ENCODE measurements around the gene RAP2A. TPM values are rescaled to one million over a fixed set of nuclear protein-coding genes. Genes with fewer than 3 reads are reported as not detected.

Gene RAP2A
- total and polyA plus RNA-seq, 2 experiments from 2014 or later = 12.1 to 41.9 TPM

DNA sequence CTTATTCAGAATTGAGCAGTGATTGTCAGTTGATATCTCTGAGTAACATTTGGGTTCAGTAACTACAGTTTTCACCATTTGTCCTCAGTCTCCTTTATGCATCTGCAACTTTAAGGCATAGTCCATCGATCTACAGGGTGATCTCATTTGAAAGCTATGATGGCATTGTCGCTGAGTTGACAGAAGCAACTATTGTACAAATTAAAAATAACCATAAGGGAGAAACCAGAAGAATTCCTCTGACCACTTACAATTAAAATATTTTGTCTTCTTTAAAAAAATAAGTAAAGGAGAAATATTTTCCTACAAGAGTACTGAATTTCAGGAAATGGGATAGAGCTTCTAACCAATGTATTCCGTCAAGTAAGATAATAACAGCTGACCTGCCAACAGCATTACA, 30.6 kb downstream of the RAP2A start:
- H3K36me3 ChIP-seq (replicated peaks; ENCODE audit: insufficient read depth, low read depth) = no peaks in the 10 kb centered on the region

GRCh38 chr13:97466722-97467121, 32.8 kb downstream of the RAP2A start:
- Histone ChIP-seq H3K4me3 (no peak overlapping the region), H3K79me2 (peaks cover 14% of the 10 kb centered on the region), H4K20me1 (ENCODE audit: insufficient read depth, poor library complexity, severe bottlenecking) (no peaks in the 10 kb centered on the region), H2AFZ (no peak overlapping the region), H3K27ac (no peak overlapping the region), H3K4me1 (ENCODE audit: insufficient read depth) (no peaks in the 10 kb centered on the region), H3K9me2 (replicated peaks; ENCODE audit: insufficient read depth) (no peaks in the 10 kb centered on the region), H3K9me3 (ENCODE audit: low read depth) (no peaks in the 10 kb centered on the region), H3K4me2 (no peak overlapping the region), H3K27me3 (no peaks in the 10 kb centered on the region), H3K36me3 (replicated peaks; ENCODE audit: insufficient read depth, low read depth) (no peaks in the 10 kb centered on the region)
- TF ChIP-seq EZH2phosphoT487 (IDR thresholded peaks at IDR 0.05; ENCODE audit: low read depth, severe bottlenecking, unreplicated experiment) (no peak), EZH2 (IDR thresholded peaks at IDR 0.05; ENCODE audit: borderline replicate concordance) (no peak), CTCF (IDR thresholded peaks at IDR 0.05; ENCODE audit: poor library complexity) (no peak)
- no peak for DNase-seq (ENCODE audit: low spot score)
- 84% methylated on average over 3 of the region's 3 CpGs for WGBS (ENCODE audit: low lambda C conversion rate, missing lambda C conversion rate)

More for the DNA sequence above, 30.6 kb downstream of the RAP2A start:
- TF ChIP-seq EZH2phosphoT487 (IDR thresholded peaks at IDR 0.05; ENCODE audit: low read depth, severe bottlenecking, unreplicated experiment) (no peak), EZH2 (IDR thresholded peaks at IDR 0.05; ENCODE audit: borderline replicate concordance) (no peak), CTCF (IDR thresholded peaks at IDR 0.05; ENCODE audit: poor library complexity) (no peak)
- H3K79me2 ChIP-seq = peaks cover 30% of the 10 kb centered on the region
- no peak overlapping the region for H2AFZ ChIP-seq
- no peak for DNase-seq (ENCODE audit: low spot score)
- H3K4me1 ChIP-seq (ENCODE audit: insufficient read depth) = no peaks in the 10 kb centered on the region
- H3K9me3 ChIP-seq (ENCODE audit: low read depth) = no peaks in the 10 kb centered on the region
- no peaks in the 10 kb centered on the region for H3K27me3 ChIP-seq
- no peak overlapping the region for H3K27ac ChIP-seq
- 91% methylated on average over 3 of the region's 3 CpGs for WGBS (ENCODE audit: low lambda C conversion rate, missing lambda C conversion rate)
- H3K4me2 ChIP-seq = no peak overlapping the region
- no peaks in the 10 kb centered on the region for H3K9me2 ChIP-seq (replicated peaks; ENCODE audit: insufficient read depth)
- H3K4me3 ChIP-seq = no peak overlapping the region
- no peaks in the 10 kb centered on the region for H4K20me1 ChIP-seq (ENCODE audit: insufficient read depth, poor library complexity, severe bottlenecking)

DNA sequence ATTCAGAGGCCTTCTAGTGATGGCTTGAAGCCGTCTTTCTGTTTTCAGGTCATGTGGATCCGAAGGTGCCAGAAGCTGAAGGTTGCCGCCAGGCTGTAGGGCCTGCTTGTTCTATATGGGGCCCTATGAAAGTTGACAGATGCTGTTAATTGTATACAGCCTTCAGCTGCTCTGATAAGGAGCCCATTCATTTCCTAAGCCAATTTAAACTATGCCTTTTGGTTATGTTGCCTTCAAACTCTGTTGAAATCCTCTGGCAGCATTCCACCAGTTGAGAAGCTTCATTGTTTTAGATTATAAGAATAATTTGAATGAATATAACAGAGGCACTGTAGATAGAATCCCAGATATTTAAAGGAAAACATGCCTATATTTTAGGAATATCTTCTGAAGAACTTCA, 34.4 kb downstream of the RAP2A start:
- no peaks in the 10 kb centered on the region for H3K9me3 ChIP-seq (ENCODE audit: low read depth)
- H3K4me1 ChIP-seq (ENCODE audit: insufficient read depth) = no peaks in the 10 kb centered on the region
- no peaks in the 10 kb centered on the region for H3K9me2 ChIP-seq (replicated peaks; ENCODE audit: insufficient read depth)
- H3K79me2 ChIP-seq = no peaks in the 10 kb centered on the region
- WGBS (ENCODE audit: low lambda C conversion rate, missing lambda C conversion rate) = 78% methylated on average over 3 of the region's 3 CpGs
- H3K36me3 ChIP-seq (replicated peaks; ENCODE audit: insufficient read depth, low read depth) = no peaks in the 10 kb centered on the region
- H4K20me1 ChIP-seq (ENCODE audit: insufficient read depth, poor library complexity, severe bottlenecking) = no peaks in the 10 kb centered on the region
- TF ChIP-seq CTCF (IDR thresholded peaks at IDR 0.05; ENCODE audit: poor library complexity) (no peak), EZH2 (IDR thresholded peaks at IDR 0.05; ENCODE audit: borderline replicate concordance) (no peak), EZH2phosphoT487 (IDR thresholded peaks at IDR 0.05; ENCODE audit: low read depth, severe bottlenecking, unreplicated experiment) (no peak)
- no peak for DNase-seq (ENCODE audit: low spot score)
- no peak overlapping the region for H2AFZ ChIP-seq
- H3K4me3 ChIP-seq = no peak overlapping the region
- no peak overlapping the region for H3K4me2 ChIP-seq
- H3K27me3 ChIP-seq = no peaks in the 10 kb centered on the region
- H3K27ac ChIP-seq = no peak overlapping the region

- Histone ChIP-seq H3K27ac (no peak overlapping the region), H3K9me3 (ENCODE audit: low read depth) (no peaks in the 10 kb centered on the region), H4K20me1 (ENCODE audit: insufficient read depth, poor library complexity, severe bottlenecking) (no peaks in the 10 kb centered on the region), H3K36me3 (replicated peaks; ENCODE audit: insufficient read depth, low read depth) (no peaks in the 10 kb centered on the region), H2AFZ (no peak overlapping the region), H3K9me2 (replicated peaks; ENCODE audit: insufficient read depth) (no peaks in the 10 kb centered on the region), H3K27me3 (no peaks in the 10 kb centered on the region), H3K4me3 (no peak overlapping the region), H3K79me2 (no peaks in the 10 kb centered on the region), H3K4me2 (no peak overlapping the region), H3K4me1 (ENCODE audit: insufficient read depth) (no peaks in the 10 kb centered on the region)
- DNase-seq (ENCODE audit: low spot score) = no peak
- TF ChIP-seq EZH2 (IDR thresholded peaks at IDR 0.05; ENCODE audit: borderline replicate concordance) = no peak
- TF ChIP-seq CTCF (IDR thresholded peaks at IDR 0.05; ENCODE audit: poor library complexity) = no peak
- no peak for TF ChIP-seq EZH2phosphoT487 (IDR thresholded peaks at IDR 0.05; ENCODE audit: low read depth, severe bottlenecking, unreplicated experiment)
- 45% methylated on average over 1 of the region's 1 CpG for WGBS (ENCODE audit: low lambda C conversion rate, missing lambda C conversion rate)
Measured at GRCh38 chr13:97471711-97472110, 37.7 kb downstream of the RAP2A start.

Measured in hepatocyte (in vitro differentiated cells).